Stimulated activated CD4-positive, alpha-beta T cell treated with anti-CD3 and anti-CD28 coated beads, Interleukin-15, amount 100 ng/mL, for 1 hour (primary cell): Measurements from ENCODE around the gene IFNA6.

ENCODE experiments used
- DNase-seq, 2 donors: peaks; one replicate each; pipeline ENCODE4 v3.0.0-alpha.2; 2020; ENCODE audit warnings: low read depth in 1 of 2, low spot score in 1 of 2

Gene IFNA6

DNA sequence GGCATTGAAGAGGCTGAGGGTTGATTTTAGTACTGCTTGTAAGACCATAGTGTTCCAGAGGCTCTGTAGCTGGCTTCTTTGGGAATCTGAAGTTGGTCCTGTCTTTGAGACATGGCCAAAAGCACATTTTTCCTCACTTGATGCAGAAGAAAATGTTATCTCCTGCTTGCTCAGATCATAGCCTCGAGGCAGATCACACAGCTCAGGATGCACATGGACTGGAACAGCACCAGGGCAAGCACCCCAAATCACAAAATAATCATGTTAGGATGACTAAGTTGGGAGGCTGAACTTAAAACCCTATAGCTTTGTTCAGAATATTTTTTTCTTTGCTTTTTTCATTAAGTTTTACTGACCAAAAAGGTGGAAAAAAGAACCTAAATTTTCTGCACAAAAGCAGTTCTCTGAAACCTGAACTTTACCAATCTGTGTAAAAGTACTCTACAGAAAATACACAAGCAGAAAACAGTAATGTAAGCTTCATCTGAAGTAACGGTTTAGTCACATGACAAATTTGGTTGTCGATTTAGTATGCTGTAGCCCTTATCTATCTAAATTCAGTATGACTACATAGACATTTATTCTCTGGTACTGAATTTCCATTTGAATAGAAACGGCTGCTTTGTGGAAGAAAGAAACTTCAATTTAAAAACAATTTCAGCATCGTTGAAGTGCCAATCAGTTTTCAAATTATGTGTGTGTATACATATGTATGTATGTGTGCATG lies 18.8 kb downstream of the IFNA6 start:
- no peak for DNase-seq

- DNase-seq, result no peak
Measured at GRCh38 chr9:21326526-21327139, 24.1 kb downstream of the IFNA6 start.

GRCh38 chr9:21324047-21324446 lies 26.6 kb downstream of the IFNA6 start:
- DNase-seq, result no peak

DNA sequence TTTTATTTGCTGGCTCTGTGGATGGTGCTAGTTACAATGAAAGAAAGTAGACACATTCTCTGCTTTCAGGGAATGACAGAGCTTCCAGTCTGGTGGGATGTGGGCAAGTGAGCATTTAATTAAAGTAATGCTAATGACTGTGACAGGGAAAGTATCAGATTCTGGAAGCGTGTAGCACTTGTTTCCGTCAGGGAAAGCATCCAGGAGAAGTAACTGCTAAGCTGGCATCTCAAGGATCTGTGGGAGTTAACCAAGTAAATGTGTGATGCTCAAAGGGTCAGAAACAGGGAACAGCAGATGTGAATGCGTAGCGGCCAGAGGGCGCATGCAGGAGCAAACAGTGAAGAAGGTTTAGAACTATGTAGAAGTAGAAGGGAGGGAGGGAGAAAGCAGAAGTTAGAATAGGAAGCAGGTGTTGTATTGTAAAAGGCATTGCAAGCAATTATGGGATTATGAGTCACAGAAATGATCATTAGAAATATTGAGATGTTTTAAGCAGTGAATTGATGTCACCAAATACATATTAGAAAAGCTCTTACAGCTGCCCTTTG lies 27.7 kb downstream of the IFNA6 start:
- DNase-seq, result no peak

DNA sequence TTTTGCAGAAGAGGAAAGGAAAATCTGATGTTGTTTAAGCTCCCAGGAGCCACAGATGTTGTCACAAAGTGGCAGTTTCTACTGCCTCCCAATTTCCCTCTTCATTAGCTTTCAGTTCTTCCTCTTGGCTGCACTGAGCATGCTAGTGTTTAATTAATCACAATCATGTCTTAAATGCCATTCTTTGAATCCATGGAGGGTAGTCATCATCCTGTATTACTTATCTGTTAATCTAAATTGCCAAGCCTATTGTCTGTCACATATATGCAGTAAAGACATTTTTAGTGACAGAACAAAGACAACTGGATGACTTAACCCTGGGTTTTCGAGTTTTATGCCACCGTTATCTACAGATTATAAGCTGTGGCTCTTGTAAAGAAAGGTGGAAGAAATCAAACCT lies 30.2 kb downstream of the IFNA6 start:
- DNase-seq, result no peak

DNA sequence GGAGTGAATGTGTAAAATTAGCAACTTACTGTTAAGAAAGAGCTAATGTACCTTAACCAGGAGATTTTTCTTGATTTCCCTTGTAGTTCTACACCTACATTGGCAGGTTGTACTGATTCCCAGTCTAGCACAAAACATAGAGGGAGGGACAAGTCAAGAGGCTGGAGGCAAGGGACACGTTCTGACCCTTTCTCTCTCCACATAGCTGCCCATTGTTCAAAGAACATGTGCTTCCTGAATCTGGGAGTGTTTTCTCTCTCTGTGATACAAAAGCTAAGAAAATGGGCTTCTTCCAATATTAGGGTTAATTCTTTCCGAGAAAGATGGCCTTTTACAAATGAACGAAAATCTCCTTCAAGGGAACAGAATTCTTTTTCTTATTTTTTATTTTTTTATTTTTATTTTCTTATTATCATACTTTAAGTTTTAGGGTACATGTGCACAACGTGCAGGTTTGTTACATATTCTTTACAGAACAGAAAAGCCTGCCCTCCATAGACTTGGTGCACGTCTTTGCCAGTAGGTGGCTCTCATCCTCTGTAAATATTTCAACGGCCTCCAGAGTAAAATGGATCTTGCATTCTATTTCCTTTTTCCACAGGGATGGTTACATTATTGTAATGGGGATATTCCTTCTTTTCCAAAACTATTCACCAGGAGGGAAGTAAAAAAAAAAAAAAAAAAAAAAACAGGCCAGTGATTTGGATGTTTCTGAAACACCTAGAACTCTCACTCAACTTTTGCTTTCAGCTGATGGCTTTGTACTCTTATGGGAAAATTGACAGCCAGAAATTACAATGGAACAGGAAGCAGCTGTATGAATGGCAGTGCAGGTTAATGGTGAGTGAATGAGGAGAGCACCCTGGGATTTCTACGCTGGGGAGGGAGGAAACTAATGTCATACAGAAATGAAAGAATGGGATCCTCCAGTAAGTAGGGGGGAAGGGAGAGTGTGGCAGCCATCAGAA lies 32.4 kb downstream of the IFNA6 start:
- DNase-seq, result no peak

GRCh38 chr9:21316860-21317259 lies 33.8 kb downstream of the IFNA6 start:
- no peak for DNase-seq

DNA sequence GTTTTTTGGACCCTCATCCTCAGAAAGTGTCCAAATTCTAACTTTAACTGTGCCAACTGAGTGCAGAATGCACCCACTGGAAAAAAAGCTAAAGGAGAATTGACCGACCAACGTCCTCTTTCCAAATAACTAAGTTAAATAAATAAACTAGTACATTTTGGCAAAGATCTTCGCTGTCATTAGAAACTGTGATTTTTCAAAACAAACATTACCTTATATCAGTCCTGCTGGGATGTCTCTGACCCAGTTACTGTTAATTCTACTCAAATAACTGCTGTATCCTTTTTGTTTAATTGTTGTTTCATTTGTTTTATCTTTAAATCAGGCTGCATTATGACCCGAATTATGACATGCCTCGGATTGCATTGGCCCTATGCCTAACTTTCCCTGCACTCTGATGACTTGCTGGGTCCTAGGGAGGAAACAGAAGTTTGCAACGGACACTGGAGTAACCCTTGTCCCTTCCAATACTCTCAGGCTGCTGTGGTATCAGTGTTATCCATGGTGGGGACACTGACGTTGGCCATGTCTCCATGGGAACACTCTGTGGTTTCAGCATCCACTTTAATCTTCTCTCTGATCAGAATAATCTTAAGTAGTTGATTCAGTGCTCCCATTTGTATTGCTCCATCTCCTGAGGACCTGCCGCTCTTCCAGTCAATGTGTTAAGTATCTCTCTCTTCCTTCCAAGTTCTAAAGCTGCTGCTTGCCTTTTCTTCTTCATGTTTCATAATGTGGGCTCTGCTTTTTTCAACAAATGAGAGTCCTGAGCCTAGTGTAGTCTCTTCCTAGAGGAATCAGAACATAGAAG lies 34.5 kb downstream of the IFNA6 start:
- no peak for DNase-seq

DNA sequence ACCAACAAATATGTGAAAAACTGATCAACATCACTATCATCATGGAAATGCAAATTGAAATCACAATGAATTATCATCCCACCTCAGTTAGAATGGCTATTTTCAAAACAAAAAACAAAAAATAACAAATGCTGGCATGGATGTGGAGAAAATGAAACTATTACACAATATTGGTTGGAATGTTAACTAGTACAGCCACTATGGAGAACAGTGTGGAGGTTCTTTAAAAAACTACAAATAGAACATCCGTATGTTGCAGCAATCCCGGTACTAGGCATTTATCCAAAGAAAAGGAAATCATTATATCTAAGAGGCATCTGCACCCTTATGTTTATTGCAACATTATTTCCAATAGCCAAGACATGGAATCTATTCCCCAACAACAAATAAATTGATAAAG lies 36.5 kb downstream of the IFNA6 start:
- DNase-seq, result no peak

- no peak for DNase-seq
Measured at GRCh38 chr9:21311889-21312288, 38.8 kb downstream of the IFNA6 start.

GRCh38 chr9:21305213-21305612 lies 45.5 kb downstream of the IFNA6 start, which contains the start of gene IFNA5:
Gene IFNA5 (minus strand): TSS chr9:21305313. CDS start chr9:21305256, 57 bp downstream.
- DNase-seq, result no peak
